GM18526 (cell line): Measurements from ENCODE around the gene SORL1.

Experiments
- POLR2A ChIP-seq: IDR thresholded peaks from 3 replicates; pipeline ENCODE4 v1.6.1; 2011; ENCODE audit not compliant: insufficient read length; ENCODE audit errors: extremely low read depth

SORL1 gene

DNA sequence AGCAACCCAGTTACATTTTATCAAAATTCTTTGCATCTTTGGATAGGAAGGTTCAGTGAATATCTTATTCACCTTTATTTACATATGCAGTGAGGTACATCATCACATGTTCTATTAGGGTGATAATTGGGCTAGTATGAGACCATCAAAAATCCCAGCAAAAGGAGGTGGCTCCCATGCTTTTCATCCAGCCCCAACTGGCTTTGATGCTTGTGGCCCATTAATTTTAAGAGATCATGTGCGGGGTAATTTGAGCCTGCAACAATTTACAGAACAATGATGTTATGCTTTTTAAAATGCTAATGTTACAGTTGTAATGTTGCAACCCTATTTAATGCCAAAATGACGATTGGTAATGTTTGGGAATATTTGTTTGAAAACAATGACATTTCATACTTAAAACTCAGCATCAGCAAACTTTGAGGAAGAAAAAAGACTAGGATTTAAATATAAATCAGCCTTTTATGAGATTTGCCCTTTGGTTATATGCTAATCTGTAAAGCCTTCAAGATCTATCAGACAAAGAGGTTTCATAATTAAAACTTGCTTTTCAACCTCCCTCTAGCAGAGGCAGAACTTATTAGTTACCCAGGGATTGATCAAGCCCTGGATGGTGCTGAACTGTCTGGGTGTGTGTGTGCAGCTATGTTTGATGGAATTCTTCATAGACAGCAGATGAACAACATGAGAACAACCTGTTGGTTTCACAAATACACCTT, 184.1 kb downstream of the SORL1 start:
- TF ChIP-seq POLR2A, result no peak

DNA sequence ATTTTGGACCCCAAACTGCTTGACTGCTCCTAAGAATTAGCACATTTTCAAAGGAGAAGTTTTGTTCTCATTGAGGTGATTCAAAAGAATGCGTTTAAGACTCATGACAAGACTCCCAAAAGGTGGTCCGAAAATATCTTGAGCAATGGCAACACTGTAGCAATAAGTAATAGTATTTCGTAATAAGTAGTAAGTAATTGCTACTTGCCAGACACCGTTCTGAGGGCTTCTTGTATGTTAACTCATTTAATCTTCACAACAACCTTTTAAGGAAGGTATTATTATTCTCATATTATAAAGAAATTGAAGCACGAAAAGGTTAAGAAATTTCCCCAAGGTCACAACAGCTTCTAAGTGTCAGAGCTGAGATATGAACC, 184.7 kb downstream of the SORL1 start:
- no peak for TF ChIP-seq POLR2A

DNA sequence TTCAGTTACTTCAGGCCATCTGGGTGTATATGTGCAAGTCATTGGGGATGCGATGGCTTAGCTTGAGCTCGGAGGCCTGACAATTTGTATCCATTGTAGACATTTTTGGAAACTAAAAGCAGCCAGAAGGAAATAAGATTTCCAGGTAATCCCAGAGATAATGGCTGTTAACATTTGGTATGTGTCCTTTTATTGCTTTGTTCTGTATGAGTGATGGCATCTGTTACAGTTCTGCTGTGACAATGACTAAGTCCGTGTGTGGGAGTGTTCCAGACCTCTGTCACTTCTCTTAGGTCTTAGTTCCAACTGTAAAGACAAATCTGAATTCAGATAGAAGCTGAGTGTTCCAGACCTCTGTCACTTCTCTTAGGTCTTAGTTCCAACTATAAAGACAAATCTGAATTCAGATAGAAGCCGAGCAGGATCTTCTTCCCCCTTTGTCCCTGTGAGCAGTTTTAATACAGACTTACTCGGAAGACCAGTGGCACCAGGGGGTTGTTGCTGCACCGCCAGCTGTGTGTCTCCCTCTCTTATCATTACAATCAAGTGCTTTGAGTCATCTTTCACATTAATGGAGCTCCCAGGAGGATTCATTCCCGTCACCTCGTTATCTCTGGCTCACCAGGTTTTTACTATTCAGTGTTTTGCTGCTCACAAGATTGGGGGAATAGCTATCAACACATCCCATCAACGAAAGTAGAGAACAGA, 191.5 kb downstream of the SORL1 start:
- TF ChIP-seq POLR2A, result no peak

- no peak for TF ChIP-seq POLR2A
Observed at GRCh38 chr11:121644187-121644512, 192.0 kb downstream of the SORL1 start.

GRCh38 chr11:121645001-121645400, 192.9 kb downstream of the SORL1 start:
- no peak for TF ChIP-seq POLR2A

DNA sequence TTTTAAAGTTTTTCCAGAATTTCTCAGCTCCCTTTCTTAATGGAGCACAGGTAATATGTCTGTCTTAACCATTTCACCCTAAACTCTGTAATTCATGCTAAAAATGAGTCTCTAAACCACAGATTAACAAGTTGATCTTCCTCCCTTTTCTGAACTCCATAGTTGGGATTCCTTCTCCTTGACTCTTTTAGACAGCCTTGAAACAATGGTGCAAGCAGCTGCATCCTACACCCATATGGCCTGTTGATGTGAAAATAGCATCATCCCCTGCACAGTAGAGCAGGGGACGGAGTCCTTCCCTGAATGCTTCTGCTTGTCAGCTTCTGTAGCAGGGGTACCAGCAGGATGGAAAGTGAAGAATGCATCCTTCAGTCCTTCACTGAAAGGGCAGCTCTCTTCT, 193.5 kb downstream of the SORL1 start:
- no peak for TF ChIP-seq POLR2A

DNA sequence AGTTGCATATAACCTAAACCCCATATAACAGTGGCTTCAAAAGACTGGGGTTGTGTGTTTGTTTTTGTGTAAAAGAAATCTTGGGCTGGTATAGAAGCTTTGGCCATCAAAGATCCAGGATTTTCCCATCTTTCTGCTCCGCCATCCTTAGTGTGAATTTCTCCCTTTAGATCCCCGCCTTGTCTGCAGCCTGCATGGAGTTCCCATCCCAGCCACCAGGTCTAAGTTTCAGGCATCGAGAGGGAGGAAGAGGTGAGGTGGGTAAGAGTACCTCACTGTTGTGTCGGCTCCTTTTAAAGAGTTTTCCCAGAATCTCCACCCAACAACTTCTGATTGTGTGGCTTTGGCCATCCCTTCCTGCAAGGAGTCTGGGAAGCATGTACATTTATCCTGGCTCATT, 196.2 kb downstream of the SORL1 start:
- TF ChIP-seq POLR2A, result no peak

- no peak for TF ChIP-seq POLR2A
Observed at GRCh38 chr11:121649798-121650197, 197.7 kb downstream of the SORL1 start.

GRCh38 chr11:121650351-121651256, 198.5 kb downstream of the SORL1 start:
- TF ChIP-seq POLR2A, result no peak

GRCh38 chr11:121651257-121651605, 199.1 kb downstream of the SORL1 start:
- no peak for TF ChIP-seq POLR2A

GRCh38 chr11:121652971-121653370, 200.9 kb downstream of the SORL1 start:
- TF ChIP-seq POLR2A, result no peak

GRCh38 chr11:121654259-121654842, 202.2 kb downstream of the SORL1 start:
- no peak for TF ChIP-seq POLR2A

DNA sequence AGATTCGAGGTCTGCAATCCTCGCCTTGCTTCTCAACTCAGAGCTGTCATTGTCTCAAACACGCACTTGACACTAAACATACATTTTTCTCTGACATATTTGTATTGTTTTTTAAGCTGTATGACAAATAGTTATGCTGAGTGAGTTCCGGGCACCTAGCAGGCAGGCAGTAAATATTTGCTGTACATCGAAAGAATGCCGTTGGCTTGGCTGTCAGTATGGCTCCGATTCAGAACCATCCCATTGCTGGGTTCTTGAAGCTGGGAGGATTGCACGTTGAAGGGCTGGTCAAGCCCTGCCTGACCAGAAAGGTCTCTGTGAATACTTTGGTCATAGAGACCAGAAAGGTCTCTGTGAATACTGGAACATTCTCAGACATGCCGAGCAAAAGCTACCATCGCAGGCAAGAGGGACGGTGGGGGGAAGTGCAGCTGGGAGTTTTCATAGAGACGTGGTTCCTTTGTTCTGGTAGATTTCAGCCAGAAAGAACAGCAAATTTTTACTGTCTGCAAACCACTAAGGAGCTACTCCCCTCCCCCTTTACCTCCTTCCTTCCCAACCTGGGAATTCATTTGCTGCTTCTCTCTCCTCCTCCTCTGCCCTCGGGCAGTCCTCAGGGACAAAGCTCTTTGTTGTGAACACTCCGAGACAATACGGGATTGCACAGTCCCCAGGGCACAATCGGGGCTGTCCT, 202.9 kb downstream of the SORL1 start:
- no peak for TF ChIP-seq POLR2A

DNA sequence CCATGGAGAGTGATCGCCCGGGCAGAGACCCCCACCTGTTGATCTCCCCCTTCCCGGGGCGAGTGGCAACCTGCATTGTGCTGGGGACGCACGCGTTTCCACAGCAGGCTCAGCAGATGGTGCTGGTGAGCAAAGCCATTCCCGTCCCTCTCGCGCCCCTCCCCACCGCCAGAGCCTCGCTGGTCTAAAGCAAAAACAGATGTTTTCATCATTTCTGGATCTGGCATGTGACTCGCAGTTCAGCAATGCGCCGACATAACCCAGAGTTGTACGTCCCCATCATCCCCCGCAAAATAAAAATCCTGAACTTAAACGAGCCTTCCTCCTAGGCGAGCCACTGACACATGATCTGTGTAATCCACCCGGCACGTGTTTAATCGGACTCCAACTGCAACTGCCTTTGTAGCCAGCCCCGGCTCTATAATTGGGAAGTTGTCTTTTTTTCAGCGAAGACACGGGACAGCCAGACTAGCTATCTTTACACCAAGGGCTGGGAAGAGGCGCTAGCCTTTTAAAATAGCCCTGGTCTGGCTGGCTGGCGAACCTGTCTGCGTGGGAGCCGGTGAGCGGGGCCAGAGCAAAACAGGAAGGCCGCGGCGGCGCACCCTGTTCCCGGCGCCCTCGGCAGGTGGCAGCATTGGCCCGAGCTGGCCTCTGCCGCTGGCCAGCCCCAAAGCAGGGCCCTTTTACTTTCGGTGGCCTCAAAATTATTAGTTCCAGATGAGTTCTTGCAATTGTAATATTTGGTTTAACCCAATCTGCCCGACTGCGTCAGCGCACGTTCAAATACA, 203.6 kb downstream of the SORL1 start:
- TF ChIP-seq POLR2A, result no peak
